ENCODE results near the gene ANKRD30BL.
"Not testable (repeated sequence)": the region's sequence is repeated elsewhere in the genome, so short reads cannot be mapped to it uniquely, and the experiment has no call there.

- TF ChIP-seq, protein P1, sequence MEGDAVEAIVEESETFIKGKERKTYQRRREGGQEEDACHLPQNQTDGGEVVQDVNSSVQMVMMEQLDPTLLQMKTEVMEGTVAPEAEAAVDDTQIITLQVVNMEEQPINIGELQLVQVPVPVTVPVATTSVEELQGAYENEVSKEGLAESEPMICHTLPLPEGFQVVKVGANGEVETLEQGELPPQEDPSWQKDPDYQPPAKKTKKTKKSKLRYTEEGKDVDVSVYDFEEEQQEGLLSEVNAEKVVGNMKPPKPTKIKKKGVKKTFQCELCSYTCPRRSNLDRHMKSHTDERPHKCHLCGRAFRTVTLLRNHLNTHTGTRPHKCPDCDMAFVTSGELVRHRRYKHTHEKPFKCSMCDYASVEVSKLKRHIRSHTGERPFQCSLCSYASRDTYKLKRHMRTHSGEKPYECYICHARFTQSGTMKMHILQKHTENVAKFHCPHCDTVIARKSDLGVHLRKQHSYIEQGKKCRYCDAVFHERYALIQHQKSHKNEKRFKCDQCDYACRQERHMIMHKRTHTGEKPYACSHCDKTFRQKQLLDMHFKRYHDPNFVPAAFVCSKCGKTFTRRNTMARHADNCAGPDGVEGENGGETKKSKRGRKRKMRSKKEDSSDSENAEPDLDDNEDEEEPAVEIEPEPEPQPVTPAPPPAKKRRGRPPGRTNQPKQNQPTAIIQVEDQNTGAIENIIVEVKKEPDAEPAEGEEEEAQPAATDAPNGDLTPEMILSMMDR (IDR thresholded peaks at IDR 0.05): not testable (repeated sequence)
- TF ChIP-seq POLR2A (IDR thresholded peaks at IDR 0.05): not testable (repeated sequence)
These were observed 5.3 kb upstream of the ANKRD30BL start for GRCh38 chr2:132167100-132167499.
